Heart left ventricle (tissue), 16 donors: ENCODE measurements around the gene MYOF. TPM values are rescaled to one million over a fixed set of nuclear protein-coding genes. Genes with fewer than 3 reads are reported as not detected.
A peak's percentile ranks its signal among the peaks of the same experiment; 100 is the strongest.

Experiments
- ATAC-seq, 4 donors: fragments of 200-7000 bp; cut with Tn5 transposase; one replicate each; pipeline ENCODE4 v1.9.1; 2020 to 2022; ENCODE audit warnings: moderate library complexity in 4 of 4, mild to moderate bottlenecking in 3 of 4, moderate number of reproducible peaks in 1 of 4
- DNase-seq, 5 donors: peaks; one replicate each; pipeline ENCODE4 v3.0.0-alpha.2; 2020
- H3K27ac ChIP-seq, 12 donors: fragments of 200-600 bp; sonication (generic) in 4 of 12; one replicate each; pipeline versions ENCODE4 v1.5.0 to v1.8.0; 2016 to 2022; ENCODE audit warnings: mild to moderate bottlenecking in 2 of 12
- H3K27me3 ChIP-seq, 9 donors: fragments of 200-600 bp; sonication (generic) in 2 of 9; one replicate each; pipeline versions ENCODE4 v1.5.1 to v1.8.0; 2016 to 2022; ENCODE audit warnings: mild to moderate bottlenecking in 3 of 9
- H3K36me3 ChIP-seq, 9 donors: fragments of 200-600 bp; sonication (generic) in 2 of 9; one replicate each; pipeline versions ENCODE4 v1.5.0 to v1.8.0; 2018 to 2022; ENCODE audit warnings: mild to moderate bottlenecking in 2 of 9
- H3K4me1 ChIP-seq, 12 donors: fragments of 200-600 bp; sonication (generic) in 4 of 12; one replicate each; pipeline versions ENCODE4 v1.5.0 to v1.8.0; 2016 to 2022; ENCODE audit warnings: mild to moderate bottlenecking in 3 of 12
- H3K4me3 ChIP-seq, 12 donors: fragments of 200-600 bp; sonication (generic) in 4 of 12; one replicate each; pipeline versions ENCODE4 v1.5.0 to v1.8.0; 2017 to 2022; ENCODE audit warnings: mild to moderate bottlenecking in 9 of 12, moderate library complexity in 4 of 12
- H3K9me3 ChIP-seq, 12 donors: fragments of 200-600 bp; sonication (generic) in 4 of 12; one replicate each; pipeline versions ENCODE4 v1.5.0 to v1.8.0; 2016 to 2022; ENCODE audit warnings: mild to moderate bottlenecking in 1 of 12
- POLR2A ChIP-seq, 2 donors: fragments of 450-650 bp; IDR thresholded peaks; one replicate each; pipeline ENCODE4 v1.6.1; 2017; ENCODE audit warnings: antibody characterized with exemption in 2 of 2, mild to moderate bottlenecking in 2 of 2, moderate library complexity in 2 of 2
- WGBS, 4 donors: extraction: QIAGEN DNeasy Blood & Tissue Kit in 2 of 4; methylation state at CpG; one replicate each; pipeline versions ENCODE4 v1.1.5 to v1.1.7; 2013 to 2018; 5-methylcytosine and 5-hydroxymethylcytosine counted together
- intact Hi-C, 10 donors: fragments of 100-400 bp; cut with DNase I; formaldehyde crosslinking; loops; one replicate each; pipeline versions ENCODE4 v1.11.1 to v1.14.2; 2022
- polyA plus RNA-seq, 2 donors: library from polyadenylated mRNA; stranded (reverse); fragments of 200-250 nt; gene quantifications; one replicate each; pipeline ENCODE4 v1.2.3, GENCODE V29; 2013
- total RNA-seq, 9 donors: library from RNA; depleted of rRNA in 2 of 9; stranded (reverse); fragments of >200 nt in 2 of 9; fragmentation: NEBNext Ultra II Directional in 3 of 9; extraction: Animal tissue kit (Norgen Biotek cat#: 25700) in 3 of 9; gene quantifications; one replicate each; pipeline versions ENCODE4 v1.1.0 to v1.2.4, GENCODE V29; 2016 to 2023
- TF ChIP-seq, protein P1 (sequence below), 12 donors: fragments of 200-600 bp; sonication (generic) in 4 of 12; IDR thresholded peaks; one replicate each; pipeline versions ENCODE4 v1.5.0 to v1.8.0; 2018 to 2022; ENCODE audit warnings: antibody characterized with exemption in 12 of 12, mild to moderate bottlenecking in 5 of 12
- donor health status: ischemic (EF 13 %, LVEDD 7.1; RV severe dilation, severe dysfunction).
- donor health status: healthy with polysubstance abuse.
- donor health status: DM: no; HTN: yes; CAD: no.
- donor health status: DM: no; HTN: no; CAD: no.
- donor health status: ischemic (EF 25% LVEDD 6.9; RV normal size, moderate dysfunction).
- donor health status: ischemic (EF 25% LVEDD 5.7; RV mildly dilated, moderate dysfunction).
- donor health status: healthy.
- donor health status: DM: yes; HTN: yes; CAD: no.
- donor health status: ischemic (EF 35%, LVEDD 5.7; RV mildly dilated, moderate dysfunction).
- donor health status: nonischemic (EF 11% LVEDD 7.7; RV severe dilation, severe dysfunction).
- donor health status: DM: yes; HTN: yes; CAD: no.
- donor health status: PGD.
- donor health status: ischemic (EF 29% LVEDD 5.4; RV normal size, mild dysfunction).
- donor health status: nonischemic (EF 23%, LVEDD 6.1; RV moderate dilation, normal function).

The MYOF gene
- total and polyA plus RNA-seq, 11 donors = 13.2 to 64.5 (median 21.6) TPM

DNA sequence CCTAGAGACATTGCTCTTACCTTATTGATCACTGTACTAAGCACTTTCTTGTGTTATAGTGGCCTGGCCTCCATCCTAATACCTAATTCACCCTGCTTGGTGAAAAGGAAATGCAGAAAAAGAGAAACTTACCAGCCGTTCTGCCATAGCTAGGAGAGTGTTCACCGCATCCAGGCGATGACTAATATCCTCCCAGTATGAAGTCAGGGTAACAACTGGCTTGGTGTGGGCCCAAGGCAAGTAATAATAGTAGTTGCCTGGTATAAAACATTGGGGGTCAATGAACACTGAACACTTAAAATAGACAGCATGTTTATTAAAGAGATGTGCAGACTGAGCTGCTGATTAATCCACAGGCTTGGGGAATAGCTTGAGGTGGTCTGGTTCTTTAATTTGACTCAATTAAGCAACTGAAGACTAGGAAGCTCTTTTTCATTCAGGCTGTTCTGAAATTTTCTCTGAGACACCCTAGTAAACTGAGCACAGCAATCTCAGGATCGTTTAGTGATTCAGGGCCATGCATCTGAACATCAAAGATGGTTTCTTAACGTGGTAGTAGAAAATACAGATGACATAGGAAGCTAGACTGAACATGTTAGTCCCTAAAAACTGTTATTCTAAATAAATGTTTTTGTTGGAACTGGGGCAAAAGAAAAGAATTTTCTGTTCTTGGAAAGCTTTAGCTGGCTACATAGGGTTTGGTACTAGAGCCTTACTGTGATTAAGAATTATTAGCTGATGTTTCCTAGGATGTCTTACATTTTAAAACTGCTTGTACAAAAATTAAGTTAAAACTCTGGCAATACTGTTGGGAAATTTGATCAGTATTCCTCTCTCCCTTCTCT is 102.2 kb downstream of the MYOF start:
- TF ChIP-seq, protein P1, sequence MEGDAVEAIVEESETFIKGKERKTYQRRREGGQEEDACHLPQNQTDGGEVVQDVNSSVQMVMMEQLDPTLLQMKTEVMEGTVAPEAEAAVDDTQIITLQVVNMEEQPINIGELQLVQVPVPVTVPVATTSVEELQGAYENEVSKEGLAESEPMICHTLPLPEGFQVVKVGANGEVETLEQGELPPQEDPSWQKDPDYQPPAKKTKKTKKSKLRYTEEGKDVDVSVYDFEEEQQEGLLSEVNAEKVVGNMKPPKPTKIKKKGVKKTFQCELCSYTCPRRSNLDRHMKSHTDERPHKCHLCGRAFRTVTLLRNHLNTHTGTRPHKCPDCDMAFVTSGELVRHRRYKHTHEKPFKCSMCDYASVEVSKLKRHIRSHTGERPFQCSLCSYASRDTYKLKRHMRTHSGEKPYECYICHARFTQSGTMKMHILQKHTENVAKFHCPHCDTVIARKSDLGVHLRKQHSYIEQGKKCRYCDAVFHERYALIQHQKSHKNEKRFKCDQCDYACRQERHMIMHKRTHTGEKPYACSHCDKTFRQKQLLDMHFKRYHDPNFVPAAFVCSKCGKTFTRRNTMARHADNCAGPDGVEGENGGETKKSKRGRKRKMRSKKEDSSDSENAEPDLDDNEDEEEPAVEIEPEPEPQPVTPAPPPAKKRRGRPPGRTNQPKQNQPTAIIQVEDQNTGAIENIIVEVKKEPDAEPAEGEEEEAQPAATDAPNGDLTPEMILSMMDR (IDR thresholded peaks at IDR 0.05) = no peak
- no peak for TF ChIP-seq POLR2A (IDR thresholded peaks at IDR 0.05)
- WGBS, 4 donors = 75 to 87% (median 79%) methylated on average over 5 of the region's 5 CpGs
- peaks cover 0 to 56% (median 26%) of the 10 kb centered on the region in 9 donors for H3K36me3 ChIP-seq
- intact Hi-C loops = loop anchor here in 4 of 10 donors (5.0 to 10.0 kb wide), 3 partner anchors 37 to 305 kb away; no protein-coding TSS in a partner anchor
- no peak for DNase-seq
- no peak overlapping the region for H3K4me3 ChIP-seq
- no peaks in the 10 kb centered on the region for H3K9me3 ChIP-seq
- peaks cover 0 to 56% (median 14%) of the 10 kb centered on the region in 12 donors for H3K4me1 ChIP-seq
- no peak for ATAC-seq
- no peaks in the 10 kb centered on the region for H3K27me3 ChIP-seq
- H3K27ac ChIP-seq = peak overlapping the region in 3 of 12 donors; percentile 3 to 64 (median 38)

DNA sequence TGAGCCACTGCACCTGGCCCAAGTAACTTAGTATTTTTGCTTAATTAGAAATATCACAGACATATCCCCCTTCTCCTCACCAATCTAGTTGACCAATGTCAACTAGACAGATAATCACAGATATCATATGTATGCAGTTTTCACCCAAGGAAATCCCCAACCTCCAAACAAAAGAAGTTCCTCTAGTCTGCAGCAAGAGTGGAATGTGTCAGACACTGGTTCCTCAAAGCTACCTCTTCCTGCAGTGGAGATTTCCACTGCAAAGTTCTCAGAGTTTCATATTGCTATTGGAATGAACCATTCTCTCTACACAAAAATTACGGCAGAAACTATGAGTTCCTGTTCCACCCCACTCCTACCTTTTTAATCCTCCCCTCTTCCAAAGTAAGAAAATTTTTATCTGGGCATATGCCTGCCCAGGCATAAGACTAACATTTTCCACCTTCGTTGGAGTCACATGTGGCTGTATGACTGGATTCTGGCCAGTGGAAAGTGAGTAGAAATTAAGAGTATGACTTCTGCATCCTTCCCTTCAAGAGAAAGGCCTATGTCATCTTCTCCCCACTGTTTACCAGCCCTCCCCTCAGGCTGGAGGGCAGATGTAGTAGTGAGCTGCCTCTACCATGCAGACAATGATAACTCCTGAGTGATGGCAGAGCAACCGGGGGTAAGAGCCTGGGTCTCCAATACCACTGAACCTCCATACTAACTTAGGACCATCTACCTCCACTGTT is 103.0 kb downstream of the MYOF start:
- no peak for ATAC-seq
- WGBS, 4 donors = 72 to 84% (median 78%) methylated on average over 3 of the region's 3 CpGs

DNA sequence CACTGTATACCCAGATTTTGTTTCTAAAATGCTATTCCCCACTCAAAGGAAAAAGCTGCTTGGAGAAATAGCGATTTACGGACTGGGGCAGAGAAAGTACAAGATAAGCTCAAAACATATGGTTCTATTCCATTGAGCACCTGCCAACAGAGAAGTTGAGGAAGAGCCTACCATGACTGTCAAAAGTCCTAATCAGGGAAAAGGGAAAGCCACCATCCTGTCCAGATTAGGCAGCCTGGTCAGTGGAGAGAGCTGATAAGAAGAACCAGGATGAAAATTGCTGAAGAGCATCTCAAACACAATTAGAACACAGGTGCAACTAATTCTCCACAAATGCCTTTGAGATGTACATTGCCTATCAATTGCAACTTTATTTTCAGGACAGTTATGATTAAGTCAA is 104.1 kb downstream of the MYOF start:
- no peak for DNase-seq
- Histone ChIP-seq H3K9me3 (no peaks in the 10 kb centered on the region), H3K4me3 (no peak overlapping the region), H3K27ac (peak overlapping the region in 2 of 12 donors; percentile 82 to 83), H3K4me1 (peaks cover 0 to 36% (median 11%) of the 10 kb centered on the region in 12 donors), H3K27me3 (no peaks in the 10 kb centered on the region), H3K36me3 (peaks cover 0 to 72% (median 41%) of the 10 kb centered on the region in 9 donors)
- no peak for ATAC-seq
- intact Hi-C loops = loop anchor here in 3 of 10 donors (5.0 to 10.0 kb wide), 3 partner anchors 39 to 307 kb away; no protein-coding TSS in a partner anchor
- WGBS, 4 donors = 88 to 93% (median 91%) methylated on average over 2 of the region's 2 CpGs
- TF ChIP-seq, protein P1 (IDR thresholded peaks at IDR 0.05) = no peak
- no peak for TF ChIP-seq POLR2A (IDR thresholded peaks at IDR 0.05)

More for the DNA sequence above, 103.0 kb downstream of the MYOF start:
- Histone ChIP-seq H3K4me3 (no peak overlapping the region), H3K27me3 (no peaks in the 10 kb centered on the region), H3K36me3 (peaks cover 0 to 60% (median 33%) of the 10 kb centered on the region in 9 donors), H3K9me3 (no peaks in the 10 kb centered on the region), H3K4me1 (peaks cover 0 to 48% (median 14%) of the 10 kb centered on the region in 12 donors), H3K27ac (peak overlapping the region in 2 of 12 donors; percentile 38 to 64)
- intact Hi-C loops = loop anchor here in 3 of 10 donors (5.0 to 10.0 kb wide), 3 partner anchors 38 to 306 kb away; no protein-coding TSS in a partner anchor
- no peak for DNase-seq
- TF ChIP-seq, protein P1 (IDR thresholded peaks at IDR 0.05) = no peak
- no peak for TF ChIP-seq POLR2A (IDR thresholded peaks at IDR 0.05)
